Sigmoid colon (tissue), 4 donors: ENCODE data around the gene ANKRD45.

ENCODE experiments used
- CTCF ChIP-seq, 4 experiments: fragments of 450-650 bp in 3 of 4; fragments of 200-600 bp in 1 of 4; IDR thresholded peaks; one replicate each; pipeline ENCODE4 v1.5.1; 2016 to 2019; ENCODE audit warnings: antibody characterized with exemption in 4 of 4, mild to moderate bottlenecking in 3 of 4, moderate library complexity in 2 of 4
- EP300 ChIP-seq, 4 donors: sonication (generic); formaldehyde crosslinking; IDR thresholded peaks; one replicate each; pipeline ENCODE4 v1.6.1; 2017; ENCODE audit warnings: antibody characterized with exemption in 4 of 4
- POLR2A ChIP-seq, 2 donors: fragments of 450-650 bp; IDR thresholded peaks; one replicate each; pipeline ENCODE4 v1.6.1; 2016; ENCODE audit warnings: antibody characterized with exemption in 2 of 2, mild to moderate bottlenecking in 2 of 2, moderate library complexity in 2 of 2
- POLR2AphosphoS5 ChIP-seq, 4 donors: sonication (generic); formaldehyde crosslinking; IDR thresholded peaks; one replicate each; pipeline ENCODE4 v1.6.1; 2017; ENCODE audit warnings: antibody characterized with exemption in 4 of 4

- TF ChIP-seq CTCF (IDR thresholded peaks at IDR 0.05) (no peak), POLR2A (IDR thresholded peaks at IDR 0.05) (no peak), POLR2AphosphoS5 (IDR thresholded peaks at IDR 0.05) (no peak), EP300 (IDR thresholded peaks at IDR 0.05) (no peak)
Observed at GRCh38 chr1:173570370-173571007, 99.2 kb downstream of the ANKRD45 start.
